HEK293 (cell line): ENCODE measurements around the gene PIGBOS1.

Source experiments
- CTCF ChIA-PET: fragments of 350-600 bp; formaldehyde crosslinking; extraction: SDS; loops from one replicate; lab custom pipeline; 2021; ENCODE audit warnings: antibody characterized with exemption; lab: Yijun Ruan, JAX
- POLR2A ChIA-PET: fragments of 300-600 bp; formaldehyde crosslinking; extraction: SDS; loops from one replicate; lab custom pipeline; 2020; ENCODE audit warnings: antibody characterized with exemption, inconsistent platforms; lab: Yijun Ruan, JAX
- H3K27ac ChIP-seq: fragments of 200-500 bp; sonication (Bioruptor generic); 2 replicates; pipeline ENCODE4 v1.5.1; 2014; ENCODE audit warnings: low read depth, low read length, control low read depth, inconsistent platforms; ENCODE audit errors: extremely low read depth
- H3K36me3 ChIP-seq, 2 experiments: fragments of 200-500 bp in 1 of 2; sonication (Bioruptor generic) in 1 of 2; 1 replicate in 1 of 2; 2 replicates in 1 of 2; pipeline ENCODE4 v1.5.1; 2014 to 2017; ENCODE audit warnings: inconsistent platforms in 2 of 2, low read length in 2 of 2; ENCODE audit not compliant: control insufficient read depth in 2 of 2, insufficient read depth in 1 of 2
- H3K4me1 ChIP-seq: fragments of 200-500 bp; sonication (Bioruptor generic); 2 replicates; pipeline ENCODE4 v1.5.1; 2014; ENCODE audit warnings: mild to moderate bottlenecking, low read length, inconsistent platforms; ENCODE audit not compliant: control insufficient read depth, insufficient read depth
- H3K4me3 ChIP-seq: 2 replicates; pipeline ENCODE4 v1.5.1; 2011; ENCODE audit warnings: low read depth, mild to moderate bottlenecking, control low read depth, low read length, moderate library complexity
- H3K9me3 ChIP-seq: fragments of 200-500 bp; sonication (Bioruptor generic); 2 replicates; pipeline ENCODE4 v1.5.1; 2014; ENCODE audit warnings: low read depth, low read length, inconsistent platforms; ENCODE audit not compliant: control insufficient read depth, insufficient read depth
- RBAK ChIP-seq: fragments of 450-650 bp; formaldehyde crosslinking; IDR thresholded peaks from 2 replicates; pipeline ENCODE4 v1.5.1; 2016; ENCODE audit warnings: missing biosample characterization, missing genetic modification characterization
- REPIN1 ChIP-seq: fragments of 450-650 bp; formaldehyde crosslinking; IDR thresholded peaks from 2 replicates; pipeline ENCODE4 v1.5.1; 2017; ENCODE audit warnings: missing biosample characterization, missing genetic modification characterization, low read depth
- SCRT1 ChIP-seq: fragments of 450-650 bp; formaldehyde crosslinking; IDR thresholded peaks from 2 replicates; pipeline ENCODE4 v1.5.1; 2016; ENCODE audit warnings: missing biosample characterization, missing genetic modification characterization, borderline replicate concordance
- ZBTB11 ChIP-seq: fragments of 450-650 bp; formaldehyde crosslinking; conservative IDR thresholded peaks from 2 replicates; pipeline ENCODE4 v1.5.1; 2016; ENCODE audit warnings: low read depth, missing biosample characterization, missing genetic modification characterization
- ZBTB6 ChIP-seq: fragments of 450-650 bp; formaldehyde crosslinking; IDR thresholded peaks from 2 replicates; pipeline ENCODE4 v1.5.1; 2017; ENCODE audit warnings: missing biosample characterization, missing genetic modification characterization
- ZNF223 ChIP-seq: fragments of 450-650 bp; formaldehyde crosslinking; IDR thresholded peaks from 2 replicates; pipeline ENCODE4 v1.5.1; 2016; ENCODE audit warnings: missing biosample characterization, missing genetic modification characterization
- ZNF292 ChIP-seq: fragments of 450-650 bp; formaldehyde crosslinking; IDR thresholded peaks from 2 replicates; pipeline ENCODE4 v1.5.1; 2016; ENCODE audit warnings: low read depth, missing biosample characterization, missing genetic modification characterization, borderline replicate concordance
- ZNF423 ChIP-seq: fragments of 450-650 bp; formaldehyde crosslinking; IDR thresholded peaks from 2 replicates; pipeline ENCODE4 v1.5.1; 2016; ENCODE audit warnings: missing biosample characterization, missing genetic modification characterization
- ZNF426 ChIP-seq: fragments of 450-650 bp; formaldehyde crosslinking; IDR thresholded peaks from 2 replicates; pipeline ENCODE4 v1.5.1; 2017; ENCODE audit warnings: missing biosample characterization, missing genetic modification characterization, mild to moderate bottlenecking, inconsistent platforms, moderate library complexity
- ZNF510 ChIP-seq: fragments of 450-650 bp; formaldehyde crosslinking; IDR thresholded peaks from 2 replicates; pipeline ENCODE4 v1.5.1; 2018; ENCODE audit warnings: mild to moderate bottlenecking, missing genetic modification characterization, missing biosample characterization; ENCODE audit not compliant: insufficient replicate concordance
- ZNF561 ChIP-seq: fragments of 450-650 bp; IDR thresholded peaks from 2 replicates; pipeline ENCODE4 v1.5.1; 2018; ENCODE audit warnings: missing biosample characterization, missing genetic modification characterization, borderline replicate concordance
- ZNF600 ChIP-seq: fragments of 450-650 bp; formaldehyde crosslinking; IDR thresholded peaks from 2 replicates; pipeline ENCODE4 v1.5.1; 2016; ENCODE audit warnings: missing biosample characterization, missing genetic modification characterization
- ZNF626 ChIP-seq: fragments of 450-650 bp; sonication (Bioruptor Pico); formaldehyde crosslinking; IDR thresholded peaks from 2 replicates; pipeline ENCODE4 v1.5.1; 2018; ENCODE audit warnings: missing biosample characterization, missing genetic modification characterization, inconsistent platforms
- ZNF660 ChIP-seq: fragments of 450-650 bp; IDR thresholded peaks from 2 replicates; pipeline ENCODE4 v1.5.1; 2018; ENCODE audit warnings: missing biosample characterization, mild to moderate bottlenecking, missing genetic modification characterization
- ZNF670 ChIP-seq: fragments of 450-650 bp; formaldehyde crosslinking; IDR thresholded peaks from 2 replicates; pipeline ENCODE4 v1.5.1; 2016; ENCODE audit warnings: missing biosample characterization, missing genetic modification characterization, low read depth
- ZNF701 ChIP-seq: fragments of 450-650 bp; formaldehyde crosslinking; IDR thresholded peaks from 2 replicates; pipeline ENCODE4 v1.5.1; 2016; ENCODE audit warnings: missing biosample characterization, missing genetic modification characterization
- ZNF76 ChIP-seq: fragments of 450-650 bp; formaldehyde crosslinking; IDR thresholded peaks from 2 replicates; pipeline ENCODE4; 2016; ENCODE audit warnings: low read depth, missing biosample characterization, missing genetic modification characterization, borderline replicate concordance
- ZSCAN30 ChIP-seq: fragments of 450-650 bp; IDR thresholded peaks from 2 replicates; pipeline ENCODE4 v1.5.1; 2018; ENCODE audit warnings: missing biosample characterization, mild to moderate bottlenecking, missing genetic modification characterization, moderate library complexity
- TF ChIP-seq, protein P1 (sequence below): fragments of 450-650 bp; formaldehyde crosslinking; IDR thresholded peaks from 2 replicates; pipeline ENCODE4 v1.5.1; 2017; ENCODE audit warnings: missing biosample characterization, missing genetic modification characterization
- TF ChIP-seq, protein P2 (sequence below): fragments of 450-650 bp; formaldehyde crosslinking; IDR thresholded peaks from 2 replicates; pipeline ENCODE4 v1.5.1; 2016; ENCODE audit warnings: missing biosample characterization, missing genetic modification characterization

Gene PIGBOS1

DNA sequence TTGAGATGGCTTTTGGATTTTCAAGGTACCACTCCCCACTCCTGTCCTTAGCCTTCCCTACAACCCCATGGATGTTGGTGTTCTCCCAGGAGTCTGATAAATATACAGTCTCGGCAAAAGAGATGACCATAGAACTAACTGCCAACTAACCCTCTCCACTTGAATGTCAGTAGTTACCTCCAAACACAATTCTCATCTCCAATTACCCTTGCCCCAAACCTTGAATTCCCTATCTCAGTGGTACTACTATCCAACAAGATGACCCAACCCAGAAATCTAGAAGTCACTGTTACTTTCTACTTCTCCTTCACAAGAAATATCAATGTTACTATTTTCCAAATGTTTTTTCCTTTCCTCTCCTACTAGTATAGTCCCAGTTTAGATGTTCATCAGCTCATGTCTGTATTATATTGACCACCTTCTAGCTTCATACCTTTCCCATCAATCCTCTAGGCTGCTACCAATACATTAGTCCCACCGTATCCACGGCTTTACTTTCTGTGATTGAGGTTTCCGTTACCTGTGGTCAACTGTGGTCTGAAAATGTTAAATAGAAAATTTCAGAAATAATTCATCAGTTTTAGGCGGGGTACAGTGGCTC lies 38.2 kb upstream of the PIGBOS1 start:
- H3K9me3 ChIP-seq, result no peaks in the 10 kb centered on the region
- H3K27ac ChIP-seq, result no peak overlapping the region
- TF ChIP-seq ZNF76 (tag by site-specific recombination), result no peak
- TF ChIP-seq REPIN1 (tag by site-specific recombination), result no peak
- no peak for TF ChIP-seq ZNF223 (tag by site-specific recombination)
- TF ChIP-seq ZNF510 (tag by site-specific recombination), result no peak
- no peak for TF ChIP-seq SCRT1
- no peak for TF ChIP-seq ZNF426 (tag by site-specific recombination)
- no peak for TF ChIP-seq ZBTB6 (tag by site-specific recombination)
- TF ChIP-seq, protein P1, sequence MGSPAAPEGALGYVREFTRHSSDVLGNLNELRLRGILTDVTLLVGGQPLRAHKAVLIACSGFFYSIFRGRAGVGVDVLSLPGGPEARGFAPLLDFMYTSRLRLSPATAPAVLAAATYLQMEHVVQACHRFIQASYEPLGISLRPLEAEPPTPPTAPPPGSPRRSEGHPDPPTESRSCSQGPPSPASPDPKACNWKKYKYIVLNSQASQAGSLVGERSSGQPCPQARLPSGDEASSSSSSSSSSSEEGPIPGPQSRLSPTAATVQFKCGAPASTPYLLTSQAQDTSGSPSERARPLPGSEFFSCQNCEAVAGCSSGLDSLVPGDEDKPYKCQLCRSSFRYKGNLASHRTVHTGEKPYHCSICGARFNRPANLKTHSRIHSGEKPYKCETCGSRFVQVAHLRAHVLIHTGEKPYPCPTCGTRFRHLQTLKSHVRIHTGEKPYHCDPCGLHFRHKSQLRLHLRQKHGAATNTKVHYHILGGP (tag by site-specific recombination), result no peak
- TF ChIP-seq, protein P2, sequence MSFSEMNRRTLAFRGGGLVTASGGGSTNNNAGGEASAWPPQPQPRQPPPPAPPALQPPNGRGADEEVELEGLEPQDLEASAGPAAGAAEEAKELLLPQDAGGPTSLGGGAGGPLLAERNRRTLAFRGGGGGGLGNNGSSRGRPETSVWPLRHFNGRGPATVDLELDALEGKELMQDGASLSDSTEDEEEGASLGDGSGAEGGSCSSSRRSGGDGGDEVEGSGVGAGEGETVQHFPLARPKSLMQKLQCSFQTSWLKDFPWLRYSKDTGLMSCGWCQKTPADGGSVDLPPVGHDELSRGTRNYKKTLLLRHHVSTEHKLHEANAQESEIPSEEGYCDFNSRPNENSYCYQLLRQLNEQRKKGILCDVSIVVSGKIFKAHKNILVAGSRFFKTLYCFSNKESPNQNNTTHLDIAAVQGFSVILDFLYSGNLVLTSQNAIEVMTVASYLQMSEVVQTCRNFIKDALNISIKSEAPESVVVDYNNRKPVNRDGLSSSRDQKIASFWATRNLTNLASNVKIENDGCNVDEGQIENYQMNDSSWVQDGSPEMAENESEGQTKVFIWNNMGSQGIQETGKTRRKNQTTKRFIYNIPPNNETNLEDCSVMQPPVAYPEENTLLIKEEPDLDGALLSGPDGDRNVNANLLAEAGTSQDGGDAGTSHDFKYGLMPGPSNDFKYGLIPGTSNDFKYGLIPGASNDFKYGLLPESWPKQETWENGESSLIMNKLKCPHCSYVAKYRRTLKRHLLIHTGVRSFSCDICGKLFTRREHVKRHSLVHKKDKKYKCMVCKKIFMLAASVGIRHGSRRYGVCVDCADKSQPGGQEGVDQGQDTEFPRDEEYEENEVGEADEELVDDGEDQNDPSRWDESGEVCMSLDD (tag by site-specific recombination), result no peak
- no peak for TF ChIP-seq ZSCAN30 (tag by site-specific recombination)
- TF ChIP-seq ZNF626 (tag by site-specific recombination), result no peak
- no peak for TF ChIP-seq ZNF701
- TF ChIP-seq ZNF600 (tag by site-specific recombination), result no peak
- TF ChIP-seq ZNF423 (tag by site-specific recombination), result no peak
- TF ChIP-seq ZNF670 (tag by site-specific recombination), result no peak
- TF ChIP-seq RBAK, result no peak
- TF ChIP-seq ZNF292 (tag by site-specific recombination), result no peak
- no peak for TF ChIP-seq ZNF561 (tag by site-specific recombination)
- TF ChIP-seq ZBTB11 (tag by site-specific recombination), result no peak
- no peak for TF ChIP-seq ZNF660 (tag by site-specific recombination)
- no peaks in the 10 kb centered on the region; a peak in 1 of 3 replicates for H3K36me3 ChIP-seq
- H3K4me1 ChIP-seq, result no peaks in the 10 kb centered on the region
- ChIA-PET POLR2A (no interaction called here), CTCF (no interaction called here)
- no peak overlapping the region for H3K4me3 ChIP-seq
